HG03196 (cell line): ENCODE measurements around the gene GABRA4.

ENCODE experiments used
- ATAC-seq: cut with Tn5 transposase; IDR thresholded peaks from one replicate; pipeline ENCODE4 v1.9.1; 2021; ENCODE audit not compliant: unreplicated experiment

Gene GABRA4

GRCh38 chr4:46979726-46980125 is 13.7 kb downstream of the GABRA4 start:
- no peak for ATAC-seq

- ATAC-seq, result no peak
These were observed 14.1 kb downstream of the GABRA4 start for GRCh38 chr4:46979283-46979682.

- ATAC-seq, result no peak
These were observed 16.1 kb downstream of the GABRA4 start for GRCh38 chr4:46977245-46977644.

- ATAC-seq, result no peak
These were observed 17.4 kb downstream of the GABRA4 start for GRCh38 chr4:46975812-46976553.

GRCh38 chr4:46974891-46975543 is 18.4 kb downstream of the GABRA4 start:
- ATAC-seq, result no peak

GRCh38 chr4:46968847-46969246 is 24.5 kb downstream of the GABRA4 start:
- ATAC-seq, result no peak

- no peak for ATAC-seq
These were observed 25.8 kb downstream of the GABRA4 start for GRCh38 chr4:46967631-46968030.

- ATAC-seq, result no peak
These were observed 34.5 kb downstream of the GABRA4 start for GRCh38 chr4:46958742-46959488.

- ATAC-seq, result no peak
These were observed 36.9 kb downstream of the GABRA4 start for GRCh38 chr4:46956451-46956850.

- no peak for ATAC-seq
These were observed 37.8 kb downstream of the GABRA4 start for GRCh38 chr4:46955601-46956000.

GRCh38 chr4:46954643-46955042 is 38.7 kb downstream of the GABRA4 start:
- ATAC-seq, result no peak

GRCh38 chr4:46953564-46953963 is 39.8 kb downstream of the GABRA4 start:
- ATAC-seq, result no peak

- ATAC-seq, result no peak
These were observed 40.9 kb downstream of the GABRA4 start for GRCh38 chr4:46952451-46952850.

GRCh38 chr4:46950826-46951225 is 42.6 kb downstream of the GABRA4 start:
- no peak for ATAC-seq

- ATAC-seq, result no peak
These were observed 43.6 kb downstream of the GABRA4 start for GRCh38 chr4:46949822-46950221.

GRCh38 chr4:46947541-46947940 is 45.8 kb downstream of the GABRA4 start:
- ATAC-seq, result no peak

- no peak for ATAC-seq
These were observed 46.4 kb downstream of the GABRA4 start for GRCh38 chr4:46946919-46947536.

- ATAC-seq, result no peak
These were observed 48.3 kb downstream of the GABRA4 start for GRCh38 chr4:46945062-46945461.

GRCh38 chr4:46944345-46944744 is 49.0 kb downstream of the GABRA4 start:
- ATAC-seq, result no peak

- ATAC-seq, result no peak
These were observed 55.9 kb downstream of the GABRA4 start for GRCh38 chr4:46937493-46937892.

- ATAC-seq, result no peak
These were observed 58.7 kb downstream of the GABRA4 start for GRCh38 chr4:46934726-46935125.

GRCh38 chr4:46933686-46934085 is 59.7 kb downstream of the GABRA4 start:
- no peak for ATAC-seq
